ENCODE measurements around the gene PLK3. TPM values are rescaled to one million over a fixed set of nuclear protein-coding genes. Genes with fewer than 3 reads are reported as not detected.

PLK3 gene
- 10.7 to 15.3 TPM (median 15.2 TPM) in 5 replicates for total RNA-seq (2022; extraction: Qiagen RNA extraction)

GRCh38 chr1:44799770-44800584, at the start of gene PLK3:
Gene PLK3, plus strand, starts transcription at chr1:44800377. Its CDS starts 87 bp downstream, at chr1:44800464.

GRCh38 chr1:44775078-44775929, 24.9 kb upstream of the PLK3 start, which contains the start of gene RPS8:
Gene RPS8, plus strand, starts transcription at chr1:44775540. Its CDS starts 57 bp downstream, at chr1:44775597.

GRCh38 chr1:44788120-44788860, 11.9 kb upstream of the PLK3 start, which contains the start of gene BEST4:
Gene BEST4, minus strand, starts transcription at chr1:44788170. Its CDS starts 465 bp downstream, at chr1:44787705.

GRCh38 chr1:44806704-44807363, 6.7 kb downstream of the PLK3 start, which contains the start of gene DYNLT4:
Gene DYNLT4, minus strand, starts transcription at chr1:44807351. Its CDS starts 683 bp downstream, at chr1:44806668.

GRCh38 chr1:44808063-44808937, 8.1 kb downstream of the PLK3 start, which contains the start of gene BTBD19:
Gene BTBD19, plus strand, starts transcription at chr1:44808523. Its CDS starts 298 bp downstream, at chr1:44808821.

GRCh38 chr1:44842862-44843655, 42.9 kb downstream of the PLK3 start, which contains the start of gene PTCH2:
Gene PTCH2, minus strand, starts transcription at chr1:44843253. Its CDS starts 321 bp downstream, at chr1:44842932.

Other genes starting within 250 kb of the PLK3 start
- 4.5 to 8.7 TPM (median 8.0 TPM) in 5 replicates for gene TMEM53, start 125.9 kb upstream of the PLK3 start, total RNA-seq (2022; extraction: Qiagen RNA extraction)
- gene ARMH1, start 125.7 kb upstream of the PLK3 start, total RNA-seq (2022; extraction: Qiagen RNA extraction) = 0.35 to 1.2 TPM (median 0.71 TPM) in 5 replicates
- not detected in 5 replicates for gene RNU5D-1, start 69.2 kb upstream of the PLK3 start, total RNA-seq (2022; extraction: Qiagen RNA extraction)
- 31.9 to 38.9 TPM (median 36.7 TPM) in 5 replicates for gene KIF2C, start 60.5 kb upstream of the PLK3 start, total RNA-seq (2022; extraction: Qiagen RNA extraction)
- gene RPS8, start 24.8 kb upstream of the PLK3 start, total RNA-seq (2022; extraction: Qiagen RNA extraction) = 1,410 to 1,585 TPM (median 1,417 TPM) in 5 replicates
- 0.23 to 0.45 TPM (median 0.36 TPM) in 5 replicates for gene BEST4, start 12.2 kb upstream of the PLK3 start, total RNA-seq (2022; extraction: Qiagen RNA extraction)
- 0.38 to 0.73 TPM (median 0.53 TPM) in 4 of 5 replicates, not detected in the other for gene DYNLT4, start 7.0 kb downstream of the PLK3 start, total RNA-seq (2022; extraction: Qiagen RNA extraction)
- gene BTBD19, start 8.1 kb downstream of the PLK3 start, total RNA-seq (2022; extraction: Qiagen RNA extraction) = 1.4 to 3.4 TPM (median 2.6 TPM) in 5 replicates
- 0.12 to 0.26 TPM (median 0.17 TPM) in 5 replicates for gene PTCH2, start 42.9 kb downstream of the PLK3 start, total RNA-seq (2022; extraction: Qiagen RNA extraction)
- gene EIF2B3, start 186.2 kb downstream of the PLK3 start, total RNA-seq (2022; extraction: Qiagen RNA extraction) = 16.5 to 17.5 TPM (median 17.4 TPM) in 5 replicates
- gene HECTD3, start 210.9 kb downstream of the PLK3 start, total RNA-seq (2022; extraction: Qiagen RNA extraction) = 12.1 to 20.0 TPM (median 19.2 TPM) in 5 replicates
- 42.4 to 50.3 TPM (median 44.4 TPM) in 5 replicates for gene UROD, start 211.9 kb downstream of the PLK3 start, total RNA-seq (2022; extraction: Qiagen RNA extraction)

All from A549 treated with dexamethasone at 1 μM for 4 hours (cell line).